HG02852 (cell line): Measurements from ENCODE around the gene MAP7.

ENCODE experiments used
- ATAC-seq: cut with Tn5 transposase; IDR thresholded peaks from one replicate; pipeline ENCODE4 v1.9.1; 2021; ENCODE audit warnings: mild to moderate bottlenecking, moderate library complexity; ENCODE audit not compliant: unreplicated experiment

MAP7 gene

GRCh38 chr6:136427378-136427717 lies 122.9 kb downstream of the MAP7 start:
- no peak for ATAC-seq

- no peak for ATAC-seq
Observed at GRCh38 chr6:136426627-136427377, 123.4 kb downstream of the MAP7 start.

- no peak for ATAC-seq
Observed at GRCh38 chr6:136425793-136426192, 124.4 kb downstream of the MAP7 start.

GRCh38 chr6:136424901-136425300 lies 125.3 kb downstream of the MAP7 start:
- no peak for ATAC-seq

GRCh38 chr6:136424450-136424849 lies 125.8 kb downstream of the MAP7 start:
- ATAC-seq, result no peak

GRCh38 chr6:136421537-136422158 lies 128.6 kb downstream of the MAP7 start:
- no peak for ATAC-seq

GRCh38 chr6:136420853-136421252 lies 129.4 kb downstream of the MAP7 start:
- ATAC-seq, result no peak

- no peak for ATAC-seq
Observed at GRCh38 chr6:136415351-136416007, 134.7 kb downstream of the MAP7 start.

GRCh38 chr6:136412410-136412809 lies 137.8 kb downstream of the MAP7 start:
- no peak for ATAC-seq

- no peak for ATAC-seq
Observed at GRCh38 chr6:136411453-136412354, 138.5 kb downstream of the MAP7 start.

- ATAC-seq, result no peak
Observed at GRCh38 chr6:136411025-136411325, 139.2 kb downstream of the MAP7 start.

GRCh38 chr6:136410201-136411024 lies 139.8 kb downstream of the MAP7 start:
- ATAC-seq, result peak; percentile 93

- no peak for ATAC-seq
Observed at GRCh38 chr6:136409597-136409996, 140.6 kb downstream of the MAP7 start.

GRCh38 chr6:136408204-136408603 lies 142.0 kb downstream of the MAP7 start:
- no peak for ATAC-seq

- no peak for ATAC-seq
Observed at GRCh38 chr6:136405420-136406029, 144.7 kb downstream of the MAP7 start.

GRCh38 chr6:136404627-136405419 lies 145.4 kb downstream of the MAP7 start:
- ATAC-seq, result no peak

GRCh38 chr6:136404007-136404406 lies 146.2 kb downstream of the MAP7 start:
- ATAC-seq, result no peak

GRCh38 chr6:136403110-136403980 lies 146.9 kb downstream of the MAP7 start:
- ATAC-seq, result no peak
